T-helper 2 cell (primary cell): ENCODE results near the gene C11orf52.
A peak's percentile ranks its signal among the peaks of the same experiment; 100 is the strongest.

ENCODE experiments used
- DNase-seq, 5 experiments: peaks; one replicate each; pipeline versions ENCODE4 v3.0.0 to v3.0.0-alpha.2; 2012 to 2022

C11orf52 gene

DNA sequence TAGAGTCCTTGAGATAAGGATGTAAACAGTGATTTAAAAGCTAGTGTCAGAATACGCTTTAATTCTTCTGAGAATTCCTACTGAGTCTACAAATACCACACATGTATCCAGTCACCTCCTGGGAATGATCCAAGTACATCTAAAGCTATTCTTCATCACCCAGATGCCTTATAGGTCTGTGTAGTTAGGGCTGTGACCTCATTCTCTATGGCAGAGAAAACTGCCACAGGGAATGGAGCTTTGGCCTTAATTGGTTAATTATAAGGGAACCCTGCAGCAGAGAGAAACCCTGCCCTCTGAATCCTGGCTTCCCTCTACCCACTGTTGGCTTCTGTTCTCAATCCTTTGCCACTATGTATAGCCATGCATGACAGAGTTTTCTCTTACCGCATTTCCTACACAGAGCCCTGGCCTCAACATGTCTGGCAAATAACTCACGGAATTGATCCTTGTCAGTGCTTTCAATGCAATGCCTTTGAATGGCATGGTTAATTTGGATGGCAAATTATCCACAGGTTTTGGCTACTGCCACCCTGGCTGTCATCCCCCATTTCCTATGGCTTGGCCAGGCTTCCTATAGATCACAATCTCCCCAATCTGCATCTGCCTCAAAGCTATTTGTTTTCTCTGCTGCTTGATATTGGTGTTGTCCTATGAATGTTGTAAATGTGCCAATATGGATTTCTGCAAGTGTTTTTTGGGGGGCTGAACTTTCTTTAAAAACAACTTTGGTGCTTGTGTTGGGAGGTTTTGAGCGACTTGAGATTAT, 21.3 kb downstream of the C11orf52 start:
- DNase-seq = no peak

DNA sequence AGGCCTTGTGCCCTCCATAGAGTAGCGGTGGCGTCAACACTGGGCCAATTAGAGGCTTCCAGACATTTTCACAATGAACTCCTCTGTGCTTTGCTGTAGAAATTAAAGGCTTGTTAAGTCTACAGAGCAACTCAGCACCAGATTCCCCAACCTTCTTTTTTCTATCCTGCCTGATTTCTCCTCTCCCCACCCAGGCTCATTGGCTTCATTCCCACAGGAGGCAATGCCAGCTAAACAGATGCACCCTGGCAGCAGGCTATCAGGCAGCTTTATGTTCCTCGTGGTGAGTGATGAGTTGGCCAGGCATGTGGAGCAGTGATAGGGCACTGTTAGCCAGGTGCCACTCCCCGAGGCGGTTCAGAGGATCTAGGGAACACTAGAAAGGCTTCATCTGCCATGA, 23.2 kb downstream of the C11orf52 start:
- no peak for DNase-seq

DNA sequence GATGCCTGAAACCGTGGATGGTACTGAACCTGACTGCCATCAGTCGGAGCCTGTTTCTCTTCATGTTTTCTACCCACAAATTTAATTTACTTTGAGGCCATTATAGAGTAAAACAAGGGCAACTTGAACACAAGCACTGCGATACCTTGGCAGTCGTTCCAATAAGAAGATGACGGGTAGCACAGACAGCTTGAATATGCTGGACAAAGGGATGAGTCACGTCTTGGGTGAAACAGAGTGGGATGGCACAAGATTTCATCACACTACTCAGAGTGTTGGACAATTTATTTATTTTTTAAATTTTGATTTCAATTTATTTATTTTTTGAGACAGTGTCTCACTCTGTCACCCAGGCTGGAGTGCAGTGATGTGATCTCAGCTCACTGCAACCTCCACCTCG, 24.1 kb downstream of the C11orf52 start:
- no peak for DNase-seq

DNA sequence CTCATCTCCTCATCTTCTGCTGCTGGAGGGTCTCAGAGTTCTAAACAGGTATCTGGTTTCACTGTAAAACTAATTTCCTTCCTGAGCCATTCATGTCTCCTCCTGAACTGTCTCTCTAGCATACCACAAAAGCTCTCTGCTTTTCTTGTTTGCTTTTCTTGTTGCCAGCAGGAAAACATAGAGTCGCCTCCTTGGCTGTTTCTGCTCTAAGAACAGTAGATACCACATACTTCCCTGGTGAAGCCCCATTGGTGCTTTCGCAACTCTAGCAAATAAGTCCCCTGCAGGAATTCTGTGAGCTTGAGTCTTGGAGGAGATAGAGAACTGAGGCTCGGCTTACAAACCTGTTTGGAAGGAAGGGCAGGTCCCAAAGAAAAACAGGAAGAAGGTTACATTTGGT, 25.4 kb downstream of the C11orf52 start:
- DNase-seq = no peak

DNA sequence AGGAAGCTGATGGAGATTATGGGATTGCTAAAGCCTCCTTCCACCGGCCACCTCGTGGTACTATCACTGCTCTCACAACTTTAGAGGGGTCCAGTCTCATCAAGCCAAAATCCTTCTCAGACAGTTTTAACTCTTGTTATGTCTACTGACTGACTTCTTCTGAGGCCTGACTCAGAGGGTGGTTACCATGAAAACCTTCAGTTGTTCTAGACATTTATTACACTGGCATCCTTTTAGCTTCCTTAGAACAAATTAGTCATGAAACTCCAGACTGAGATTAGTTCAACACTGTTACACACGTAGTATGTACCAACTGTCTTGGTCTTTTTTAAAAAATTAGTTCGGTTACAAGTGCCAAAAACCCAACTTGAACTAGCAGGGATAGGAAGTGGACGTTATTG, 25.9 kb downstream of the C11orf52 start:
- peak in 1 of 5 experiments; percentile 51 for DNase-seq

- no peak for DNase-seq
Observed at GRCh38 chr11:111945198-111945597, 26.5 kb downstream of the C11orf52 start.

GRCh38 chr11:111946499-111946898, 27.8 kb downstream of the C11orf52 start:
- no peak for DNase-seq

GRCh38 chr11:111947143-111947542, 28.4 kb downstream of the C11orf52 start:
- DNase-seq = no peak

DNA sequence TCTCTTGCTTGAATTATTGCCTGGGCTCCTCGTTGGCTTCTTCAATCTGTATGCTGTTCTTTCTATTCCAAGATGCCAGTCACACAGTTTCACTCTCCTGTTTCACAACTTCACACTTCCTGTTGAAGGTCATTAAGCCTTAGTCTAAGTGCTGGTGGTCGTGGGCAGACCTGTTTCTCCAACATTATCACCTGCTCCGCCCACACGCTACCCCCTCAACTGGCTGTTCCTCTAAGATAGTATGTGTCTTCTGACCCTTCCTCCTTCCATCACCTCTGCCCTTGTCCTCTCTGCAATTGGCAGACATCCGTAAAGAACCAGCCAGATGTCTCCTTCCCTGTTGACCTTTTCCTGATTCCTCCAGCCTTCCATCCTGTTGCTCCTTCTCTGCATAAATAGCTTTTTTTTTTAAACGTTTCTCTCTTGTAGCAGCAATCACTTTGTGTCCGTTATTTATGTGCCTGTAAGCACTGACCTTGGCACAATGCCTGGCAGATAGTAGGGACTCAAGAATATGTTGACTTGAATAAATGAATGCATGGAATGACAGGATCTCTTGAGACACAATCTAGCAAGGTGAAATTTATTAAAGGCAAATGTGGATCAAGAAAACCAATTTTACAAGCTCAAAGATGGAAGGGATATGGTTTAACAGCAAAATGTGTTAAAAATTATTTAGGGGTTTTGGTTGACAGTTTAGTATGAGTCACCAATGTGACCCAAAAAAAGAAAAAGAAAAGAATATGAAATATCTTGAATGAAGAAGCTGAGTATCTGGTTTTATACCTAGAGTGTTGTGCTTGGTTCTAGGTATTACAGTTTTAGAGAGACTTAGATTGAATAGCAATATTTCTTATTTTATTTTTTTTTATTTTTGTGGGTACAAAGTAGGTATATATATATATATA, 31.1 kb downstream of the C11orf52 start:
- no peak for DNase-seq

GRCh38 chr11:111951565-111951964, 32.9 kb downstream of the C11orf52 start:
- DNase-seq = no peak

DNA sequence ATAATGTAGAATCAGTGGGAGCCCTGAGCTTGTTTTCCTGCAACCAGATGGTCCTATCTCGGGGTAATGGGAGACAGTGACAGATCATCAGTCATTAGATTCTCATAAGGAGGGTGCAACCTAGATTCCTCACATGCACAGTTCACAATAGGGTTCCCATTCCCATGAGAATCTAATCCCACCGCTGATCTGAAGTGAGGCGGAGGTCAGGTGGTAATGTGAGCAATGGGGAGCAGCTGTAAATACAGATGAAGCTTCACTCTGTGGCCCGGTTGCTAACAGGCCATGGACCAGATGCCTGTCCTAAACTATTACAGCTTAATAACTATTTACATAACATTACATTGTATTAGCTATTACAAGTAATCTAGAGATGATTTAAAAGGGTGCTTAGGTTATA, 35.4 kb downstream of the C11orf52 start:
- no peak for DNase-seq

DNA sequence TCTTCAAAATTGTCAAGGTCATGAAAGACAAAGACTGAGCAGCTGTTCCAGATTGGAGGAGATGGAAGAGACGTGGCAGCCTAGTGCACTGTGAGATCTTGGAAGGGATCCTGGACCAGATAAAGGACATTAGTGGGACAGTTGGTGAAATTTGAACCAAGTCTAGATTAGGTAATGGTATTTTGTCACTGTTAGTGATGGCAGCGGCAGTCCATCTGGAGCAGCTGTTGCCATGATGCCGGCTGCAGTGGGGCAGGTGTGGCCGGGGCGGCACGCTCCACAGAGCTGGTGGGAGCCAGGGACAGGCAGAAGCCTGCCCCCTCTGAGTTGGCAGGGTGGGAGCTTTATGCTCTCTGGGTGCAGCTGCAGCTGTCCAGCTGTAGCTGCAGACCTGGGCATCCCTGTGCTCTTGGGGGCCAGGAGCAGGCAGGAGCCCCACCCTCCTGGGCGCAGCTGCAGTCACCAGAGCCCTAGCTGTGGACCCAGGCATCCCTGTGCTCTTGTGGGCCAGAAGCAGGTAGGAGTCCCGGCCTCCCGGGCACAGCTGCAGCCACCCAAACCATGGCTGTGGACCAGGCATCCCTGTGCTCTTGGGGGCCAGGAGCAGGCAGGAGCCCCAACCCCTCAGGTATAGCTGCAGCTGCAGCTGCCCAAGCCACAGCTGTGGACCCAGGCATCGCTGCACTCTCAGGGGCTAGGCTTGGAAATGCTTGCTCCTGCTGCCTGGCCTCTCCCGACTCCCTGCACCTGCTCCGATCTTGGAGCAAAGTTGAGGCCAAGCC, 39.1 kb downstream of the C11orf52 start:
- DNase-seq = no peak

DNA sequence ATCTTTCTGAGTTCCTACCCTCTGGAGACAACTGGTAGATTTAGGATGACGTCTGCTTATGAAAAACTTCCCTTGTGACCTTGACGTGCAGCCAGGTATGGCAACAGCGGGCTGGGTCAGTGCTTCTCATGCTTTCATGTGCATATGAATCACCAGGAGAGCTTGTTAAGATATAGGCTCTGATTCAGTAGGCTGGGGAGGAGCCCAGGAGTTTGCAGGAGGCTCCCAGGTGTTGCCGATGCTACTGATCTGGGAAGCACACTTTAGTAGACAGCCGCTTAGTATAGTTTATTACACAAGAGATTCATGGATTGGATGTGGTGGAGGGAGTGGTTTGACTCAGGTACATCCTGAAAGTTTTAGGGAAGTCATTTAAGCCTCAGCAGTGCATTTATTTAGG, 42.2 kb downstream of the C11orf52 start:
- no peak for DNase-seq

GRCh38 chr11:111961389-111962300, 42.9 kb downstream of the C11orf52 start:
- no peak for DNase-seq

DNA sequence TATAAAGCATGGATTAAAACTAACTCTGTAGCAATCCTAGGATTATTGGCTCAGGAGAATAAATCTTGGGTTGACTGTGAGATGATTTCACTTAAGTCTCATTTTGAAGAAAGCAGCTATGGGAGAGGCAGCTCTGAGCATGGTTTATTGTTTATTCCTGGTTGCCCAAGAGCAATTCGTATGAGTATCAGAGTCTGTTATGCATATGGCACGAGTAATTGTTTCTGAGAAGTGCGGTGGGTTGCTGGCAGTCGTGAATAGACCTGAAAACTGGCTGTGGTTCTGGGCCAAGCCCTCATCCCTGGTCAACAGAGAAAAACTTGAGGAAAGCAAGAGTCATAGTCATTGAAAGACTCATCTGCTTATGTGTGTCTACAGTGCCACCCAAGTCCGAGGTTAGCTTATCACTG, 45.2 kb downstream of the C11orf52 start:
- no peak for DNase-seq

DNA sequence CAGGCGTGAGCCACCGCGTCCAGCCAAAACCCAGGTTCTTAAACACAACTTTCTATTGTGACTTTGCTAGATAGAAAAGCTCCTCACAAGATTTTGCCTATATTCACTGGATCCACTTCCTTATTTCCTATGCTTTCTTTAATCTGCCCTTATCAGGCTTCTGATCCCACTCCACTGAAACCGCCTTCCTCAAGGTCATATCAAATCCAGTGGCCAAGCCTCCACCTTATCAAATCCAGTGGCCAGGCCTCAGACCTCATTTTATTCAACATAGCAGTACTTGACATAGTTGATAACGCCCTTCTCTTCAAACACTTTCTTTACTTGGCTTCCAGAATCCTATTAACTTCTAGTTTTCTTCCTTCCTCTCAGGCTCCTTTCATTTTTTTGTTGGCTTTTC, 48.0 kb downstream of the C11orf52 start:
- no peak for DNase-seq

GRCh38 chr11:111967649-111968048, 48.9 kb downstream of the C11orf52 start:
- no peak for DNase-seq

GRCh38 chr11:111969344-111969743, 50.6 kb downstream of the C11orf52 start:
- DNase-seq = no peak

GRCh38 chr11:111974446-111974845, 55.7 kb downstream of the C11orf52 start:
- DNase-seq = no peak

DNA sequence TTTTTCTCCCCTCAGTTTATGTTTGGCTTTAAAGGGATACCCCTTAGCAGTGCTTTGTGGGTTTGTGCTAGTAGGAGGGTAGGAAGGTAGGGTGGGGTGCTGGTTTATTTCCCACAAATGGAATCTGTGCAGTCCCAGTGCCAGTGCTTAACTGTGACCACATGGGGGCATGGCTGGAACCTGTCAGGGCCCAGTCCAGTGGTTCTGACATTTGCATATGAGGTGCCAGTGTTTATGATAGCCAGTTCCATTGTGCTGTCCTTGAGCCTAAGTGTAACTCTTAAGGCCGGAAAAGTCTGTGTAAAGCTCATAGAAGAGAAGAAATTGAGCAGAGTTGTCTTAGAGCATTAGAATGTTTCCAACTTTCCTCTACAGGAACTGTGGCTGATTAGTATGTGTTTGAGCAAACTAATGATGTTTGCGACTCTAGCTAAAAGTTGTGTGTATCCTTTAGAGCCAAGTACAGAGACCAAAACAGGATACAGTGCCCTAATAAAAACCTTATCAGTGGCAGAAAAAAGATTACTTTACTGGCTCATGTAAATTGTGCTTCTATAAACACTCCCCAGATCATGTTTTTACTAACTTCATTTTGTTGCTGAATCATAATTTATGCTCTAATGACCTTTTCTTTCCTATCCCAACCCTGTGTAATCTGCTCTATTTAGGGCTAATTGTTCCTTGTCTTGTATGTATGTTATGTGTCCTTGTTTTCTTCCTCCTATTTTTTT, 56.5 kb downstream of the C11orf52 start:
- DNase-seq = no peak

GRCh38 chr11:111976119-111976766, 57.5 kb downstream of the C11orf52 start:
- no peak for DNase-seq
